Astrocyte (in vitro differentiated cells and primary cell): ENCODE data around the gene NCOA1.

Source experiments
- CTCF ChIP-seq: IDR thresholded peaks from 2 replicates; pipeline ENCODE4 v1.5.1; 2011; ENCODE audit warnings: low read depth, mild to moderate bottlenecking, inconsistent platforms, low read length, moderate library complexity; ENCODE audit not compliant: insufficient read depth
- EZH2 ChIP-seq: IDR thresholded peaks from 2 replicates; pipeline ENCODE4 v1.6.1; 2012; ENCODE audit warnings: mild to moderate bottlenecking, low read length, inconsistent platforms; ENCODE audit not compliant: insufficient read depth

- TF ChIP-seq CTCF = no peak
- TF ChIP-seq EZH2 = no peak
Observed at GRCh38 chr2:24541621-24542020, 50.6 kb downstream of the NCOA1 start.
